T-helper 9 cell (primary cell): ENCODE measurements around the gene OR10A6.

ENCODE experiments used
- DNase-seq: peaks from one replicate; pipeline ENCODE4 v3.0.0-alpha.2; 2020
- total RNA-seq, 2 donors: gene quantifications; one replicate each; lab custom pipeline; 2026; lab: John Stamatoyannopoulos, UW

OR10A6 gene
- 0 reads per million in 2 donors for total RNA-seq

- DNase-seq: no peak
Observed at GRCh38 chr11:7931168-7931567, at the start of gene OR10A6. Gene OR10A6, minus strand, starts transcription at chr11:7931268. Its CDS starts 2,606 bp downstream, at chr11:7928662.

- no peak for DNase-seq
Observed at GRCh38 chr11:7977232-7977917, 46.3 kb upstream of the OR10A6 start.

- no peak for DNase-seq
Observed at GRCh38 chr11:7974668-7975067, 43.6 kb upstream of the OR10A6 start.

- DNase-seq: no peak
Observed at GRCh38 chr11:7973011-7973410, 41.9 kb upstream of the OR10A6 start.

GRCh38 chr11:7971846-7972245 is 40.8 kb upstream of the OR10A6 start:
- no peak for DNase-seq

GRCh38 chr11:7969756-7970646 is 38.9 kb upstream of the OR10A6 start:
- DNase-seq: no peak

- no peak for DNase-seq
Observed at GRCh38 chr11:7968686-7969085, 37.6 kb upstream of the OR10A6 start.

GRCh38 chr11:7967826-7968225 is 36.8 kb upstream of the OR10A6 start:
- DNase-seq: no peak

- DNase-seq: no peak
Observed at GRCh38 chr11:7967097-7967496, 36.0 kb upstream of the OR10A6 start.

GRCh38 chr11:7965386-7965785 is 34.3 kb upstream of the OR10A6 start, which contains the start of gene NLRP10:
Gene NLRP10, minus strand, starts transcription at chr11:7965447. Its CDS starts 1,952 bp downstream, at chr11:7963495.
- DNase-seq: no peak

- DNase-seq: no peak
Observed at GRCh38 chr11:7964873-7965272, 33.8 kb upstream of the OR10A6 start.

- no peak for DNase-seq
Observed at GRCh38 chr11:7964261-7964660, 33.2 kb upstream of the OR10A6 start.

- DNase-seq: no peak
Observed at GRCh38 chr11:7955191-7955590, 24.1 kb upstream of the OR10A6 start.

GRCh38 chr11:7949934-7950333 is 18.9 kb upstream of the OR10A6 start:
- DNase-seq: no peak

GRCh38 chr11:7944123-7944522 is 13.1 kb upstream of the OR10A6 start:
- DNase-seq: no peak

GRCh38 chr11:7941608-7942007 is 10.5 kb upstream of the OR10A6 start, which contains the start of gene OR10A3:
Gene OR10A3, minus strand, starts transcription at chr11:7941708. Its CDS starts 2,188 bp downstream, at chr11:7939520.
- DNase-seq: no peak

GRCh38 chr11:7941146-7941545 is 10.1 kb upstream of the OR10A6 start:
- no peak for DNase-seq

GRCh38 chr11:7936615-7937014 is 5.5 kb upstream of the OR10A6 start:
- no peak for DNase-seq

GRCh38 chr11:7927635-7928034 is 3.4 kb downstream of the OR10A6 start:
- DNase-seq: no peak

GRCh38 chr11:7924536-7924935 is 6.5 kb downstream of the OR10A6 start:
- no peak for DNase-seq

- DNase-seq: no peak
Observed at GRCh38 chr11:7918141-7918540, 12.9 kb downstream of the OR10A6 start.

- no peak for DNase-seq
Observed at GRCh38 chr11:7911011-7911410, 20.1 kb downstream of the OR10A6 start.

- no peak for DNase-seq
Observed at GRCh38 chr11:7910286-7910788, 20.7 kb downstream of the OR10A6 start.
